ENCODE data around the gene MOCS3. TPM values are rescaled to one million over a fixed set of nuclear protein-coding genes. Genes with fewer than 3 reads are reported as not detected.

The MOCS3 gene
- total and polyA plus RNA-seq, 2 donors (not counting 3 experiments of a cell fraction or from before 2014, with no cell fraction given): 3.2 to 3.6 TPM

GRCh38 chr20:50981714-50982048, 23.1 kb downstream of the MOCS3 start:
- Histone ChIP-seq H3K9me1 (replicated peaks; ENCODE audit: control insufficient read depth, extremely low read depth, insufficient read depth, low read length) (no peaks in the 10 kb centered on the region), H3K4me1 (ENCODE audit: control insufficient read depth, extremely low read depth, insufficient read depth, low read length) (no peaks in the 10 kb centered on the region), H3K9ac (replicated peaks; ENCODE audit: extremely low read depth, insufficient read depth, low read length) (no peak overlapping the region), H4K20me1 (replicated peaks; ENCODE audit: control insufficient read depth, extremely low read depth, insufficient read depth, low read length) (no peaks in the 10 kb centered on the region), H3K27me3 (ENCODE audit: control insufficient read depth in 2 of 2, insufficient read depth in 2 of 2, low read length in 2 of 2) (peaks cover 2 to 3% of the 10 kb centered on the region in 2 experiments), H3K27ac (ENCODE audit: insufficient read depth, low read depth, low read length) (no peak overlapping the region), H2AFZ (ENCODE audit: low read depth, low read length) (no peak overlapping the region), H3K36me3 (ENCODE audit: control insufficient read depth in 2 of 2, extremely low read depth in 1 of 2, insufficient read depth in 2 of 2, low read length in 2 of 2) (no peaks in the 10 kb centered on the region), H3K79me2 (ENCODE audit: control insufficient read depth, insufficient read depth, low read length) (no peaks in the 10 kb centered on the region), H3K9me3 (replicated peaks; ENCODE audit: control insufficient read depth, insufficient read depth, low read length) (no peaks in the 10 kb centered on the region), H3K4me2 (ENCODE audit: insufficient read depth, low read length) (no peak overlapping the region), H3K4me3 (replicated peaks in 1 of 3; ENCODE audit: insufficient read depth in 1 of 3, low read depth in 1 of 3, low read length in 3 of 3) (no peak overlapping the region)
- POLR2A ChIA-PET: interaction anchor here (0.5 kb wide), 1 partner anchor 477 kb away, joined by 3 read pairs; no protein-coding TSS in a partner anchor
- dilution Hi-C loops (cut with MboI; ENCODE audit: extremely low pct_ligation_motif_present, low sequenced_read_pairs): no loop called here
- CTCF ChIA-PET: interaction anchor here (0.6 to 3.9 kb wide), 36 partner anchors 9 to 1169 kb away, joined by 3 to 49 read pairs (median 4); partner anchors contain the start of genes BCAS4, DPM1 and MOCS3
- FAIRE-seq (no peak), DNase-seq (ENCODE audit: low read depth, low spot score) (no peak)
- intact Hi-C loops (cut with micrococcal nuclease): loop anchor here (1.0 kb wide), 1 partner anchor 187 kb away; no protein-coding TSS in a partner anchor
- TF ChIP-seq POLR2AphosphoS5 (IDR thresholded peaks at IDR 0.05; ENCODE audit: insufficient read depth, low read depth, low read length): no peak
- no TSS peak for BruUV-seq (replicated peaks)

GRCh38 chr20:50982363-50982762, 23.7 kb downstream of the MOCS3 start:
- DNase-seq (ENCODE audit: low read depth, low spot score): no peak
- H3K4me2 ChIP-seq (ENCODE audit: insufficient read depth, low read length): no peak overlapping the region
- no peaks in the 10 kb centered on the region for H3K9me3 ChIP-seq (replicated peaks; ENCODE audit: control insufficient read depth, insufficient read depth, low read length)
- no peak overlapping the region for H3K27ac ChIP-seq (ENCODE audit: insufficient read depth, low read depth, low read length)
- no peaks in the 10 kb centered on the region for H3K36me3 ChIP-seq (ENCODE audit: control insufficient read depth in 2 of 2, extremely low read depth in 1 of 2, insufficient read depth in 2 of 2, low read length in 2 of 2)
- no peak for TF ChIP-seq JUN (IDR thresholded peaks at IDR 0.05; ENCODE audit: borderline replicate concordance, insufficient read depth, insufficient read length, low read depth)
- TF ChIP-seq GATA2 (IDR thresholded peaks at IDR 0.05; ENCODE audit: insufficient read depth, insufficient read length, low read depth, low read length): no peak
- no peak for TF ChIP-seq MYC (IDR thresholded peaks at IDR 0.05; ENCODE audit: low read depth, low read length)
- no peak for TF ChIP-seq FOS (IDR thresholded peaks at IDR 0.05; ENCODE audit: borderline replicate concordance, insufficient read depth, low read length)
- no peak for TF ChIP-seq POLR2AphosphoS5 (IDR thresholded peaks at IDR 0.05; ENCODE audit: insufficient read depth, low read depth, low read length)
- H3K4me1 ChIP-seq (ENCODE audit: control insufficient read depth, extremely low read depth, insufficient read depth, low read length): no peaks in the 10 kb centered on the region
- H3K27me3 ChIP-seq (ENCODE audit: control insufficient read depth in 2 of 2, insufficient read depth in 2 of 2, low read length in 2 of 2): peaks cover 2 to 4% of the 10 kb centered on the region in 2 experiments
- ChIA-PET POLR2A (no interaction called here), CTCF (interaction anchor here (1.1 to 3.9 kb wide), 17 partner anchors 10 to 1146 kb away, joined by 3 to 49 read pairs (median 6); partner anchors contain the start of genes BCAS4, DPM1 and MOCS3)
- H3K9me1 ChIP-seq (replicated peaks; ENCODE audit: control insufficient read depth, extremely low read depth, insufficient read depth, low read length): no peaks in the 10 kb centered on the region
- H3K79me2 ChIP-seq (ENCODE audit: control insufficient read depth, insufficient read depth, low read length): no peaks in the 10 kb centered on the region
- no peak for FAIRE-seq
- intact Hi-C loops (cut with micrococcal nuclease) (no loop called here), dilution Hi-C loops (cut with MboI; ENCODE audit: extremely low pct_ligation_motif_present, low sequenced_read_pairs) (no loop called here)
- H4K20me1 ChIP-seq (replicated peaks; ENCODE audit: control insufficient read depth, extremely low read depth, insufficient read depth, low read length): no peaks in the 10 kb centered on the region
- no peak overlapping the region for H2AFZ ChIP-seq (ENCODE audit: low read depth, low read length)
- no peak overlapping the region for H3K4me3 ChIP-seq (replicated peaks in 1 of 3; ENCODE audit: insufficient read depth in 1 of 3, low read depth in 1 of 3, low read length in 3 of 3)
- no TSS peak for BruUV-seq (replicated peaks)
- no peak overlapping the region for H3K9ac ChIP-seq (replicated peaks; ENCODE audit: extremely low read depth, insufficient read depth, low read length)
